ENCODE measurements around the gene ARL13B. TPM values are rescaled to one million over a fixed set of nuclear protein-coding genes. Genes with fewer than 3 reads are reported as not detected.

Gene ARL13B
- total and polyA plus RNA-seq, 2 of the 8 experiments (the other 6 are each of a cell fraction or from before 2014, with no cell fraction given) = 1.5 to 12.7 TPM

GRCh38 chr3:94046533-94046932 is 66.6 kb downstream of the ARL13B start:
- DNase-seq (ENCODE audit: low read depth in 1 of 2, low spot score in 2 of 2) = no peak

More at GRCh38 chr3:94046533-94046932, 66.6 kb downstream of the ARL13B start:
- ChIA-PET CTCF (ENCODE audit: partially characterized antibody) (no interaction called here), POLR2A (ENCODE audit: partially characterized antibody) (no interaction called here)
- Histone ChIP-seq H3K23me2 (ENCODE audit: low read depth, low read length) (no peaks in the 10 kb centered on the region), H3K27ac (ENCODE audit: low read depth, low read length) (no peak overlapping the region), H3K14ac (ENCODE audit: insufficient read length) (no peak overlapping the region), H2BK5ac (ENCODE audit: low read depth, low read length) (no peak overlapping the region), H3K9me3 (ENCODE audit: insufficient read depth in 2 of 2, low read depth in 1 of 2, low read length in 1 of 2) (peaks cover 0 to 14% of the 10 kb centered on the region in 2 experiments; a peak in 3 of 4 replicates), H3K9ac (replicated peaks in 1 of 4; ENCODE audit: extremely low read depth in 1 of 4, low read depth in 3 of 4, low read length in 3 of 4) (no peak overlapping the region), H3K27me3 (replicated peaks in 1 of 4; ENCODE audit: control insufficient read depth in 3 of 4, extremely low read depth in 1 of 4, insufficient read depth in 3 of 4, low read length in 3 of 4) (no peaks in the 10 kb centered on the region), H3K4ac (replicated peaks; ENCODE audit: insufficient read length, low read depth, low read length) (no peak overlapping the region), H4K8ac (ENCODE audit: extremely low read depth, insufficient read depth, low read length) (no peak overlapping the region), H2BK12ac (ENCODE audit: low read depth, low read length) (no peak overlapping the region), H3K4me3 (ENCODE audit: extremely low read depth in 1 of 4, insufficient read depth in 2 of 4, low read depth in 3 of 4, low read length in 4 of 4) (no peak overlapping the region), H3K4me1 (replicated peaks in 1 of 4; ENCODE audit: control insufficient read depth in 3 of 4, insufficient read depth in 4 of 4, low read length in 3 of 4) (no peaks in the 10 kb centered on the region), H4K91ac (replicated peaks; ENCODE audit: insufficient read length, low read length) (no peak overlapping the region), H3K56ac (replicated peaks; ENCODE audit: insufficient read length, low read depth, low read length) (no peak overlapping the region), H4K5ac (ENCODE audit: insufficient read length, low read depth, low read length) (no peak overlapping the region), H3K36me3 (ENCODE audit: control insufficient read depth in 2 of 4, insufficient read depth in 4 of 4, low read length in 3 of 4) (peaks cover 0 to 23% (median 3%) of the 10 kb centered on the region in 4 experiments; a peak in 3 of 8 replicates), H3K4me2 (ENCODE audit: insufficient read depth in 1 of 2, low read depth in 2 of 2, low read length in 2 of 2) (no peak overlapping the region), H4K20me1 (replicated peaks in 1 of 2; ENCODE audit: control insufficient read depth in 1 of 2, insufficient read depth in 2 of 2, low read length in 2 of 2) (no peaks in the 10 kb centered on the region), H2AFZ (ENCODE audit: low read length) (no peak overlapping the region), H2BK20ac (ENCODE audit: low read length) (no peak overlapping the region), H3K23ac (ENCODE audit: insufficient read length) (no peak overlapping the region), H2AK5ac (ENCODE audit: low read depth, low read length) (no peak overlapping the region), H2BK120ac (replicated peaks; ENCODE audit: low read depth, low read length) (no peak overlapping the region), H3K79me2 (ENCODE audit: control insufficient read depth in 1 of 2, insufficient read depth in 2 of 2, low read length in 2 of 2) (no peaks in the 10 kb centered on the region), H3K18ac (ENCODE audit: extremely low read depth, low read length) (no peak overlapping the region), H3K79me1 (ENCODE audit: low read depth, low read length) (no peaks in the 10 kb centered on the region), H2BK15ac (ENCODE audit: low read length) (no peak overlapping the region)
- TF ChIP-seq JUND (IDR thresholded peaks at IDR 0.05; ENCODE audit: low read length) = no peak
- TF ChIP-seq SIX5 (IDR thresholded peaks at IDR 0.05; ENCODE audit: low read depth, low read length) = no peak
- TF ChIP-seq POLR2A (IDR thresholded peaks at IDR 0.05; ENCODE audit: control extremely low read depth in 1 of 2, low read depth in 2 of 2, low read length in 2 of 2) = no peak
- TF ChIP-seq TAF7 (optimal IDR thresholded peaks at IDR 0.05; ENCODE audit: borderline replicate concordance, low read depth, low read length) = no peak
- TF ChIP-seq NANOG (IDR thresholded peaks at IDR 0.05; ENCODE audit: insufficient read depth, low read depth, low read length, poor library complexity, severe bottlenecking) = no peak
- no peak for TF ChIP-seq SIRT6 (IDR thresholded peaks at IDR 0.05; ENCODE audit: low read length)
- no peak for TF ChIP-seq NRF1 (IDR thresholded peaks at IDR 0.05; ENCODE audit: low read depth, low read length)
- no peak for TF ChIP-seq EP300 (IDR thresholded peaks at IDR 0.05; ENCODE audit: borderline replicate concordance in 1 of 2, low read depth in 2 of 2, low read length in 2 of 2)
- no peak for FAIRE-seq
- WGBS, 2 experiments (ENCODE audit: extremely low coverage in 1 of 2, insufficient coverage in 1 of 2, insufficient read length in 1 of 2, insufficient replicate concordance in 2 of 2, low coverage in 1 of 2, low lambda C conversion rate in 2 of 2, missing lambda C conversion rate in 1 of 2) = 96% methylated on average over 2 of the region's 2 CpGs; no CpG with 5 or more reads in 1 of the 2 experiments
